ENCODE measurements around the gene HIP1. TPM values are rescaled to one million over a fixed set of nuclear protein-coding genes. Genes with fewer than 3 reads are reported as not detected.

Gene HIP1
- total RNA-seq, 1 donor from 2014 or later = 11.8 TPM

GRCh38 chr7:75669579-75669978 is 69.2 kb downstream of the HIP1 start:
- DNase-seq = no peak

GRCh38 chr7:75667938-75668337 is 70.8 kb downstream of the HIP1 start:
- DNase-seq = no peak

GRCh38 chr7:75663302-75663907 is 75.3 kb downstream of the HIP1 start:
- no peak for DNase-seq

- no peak for DNase-seq
Observed at GRCh38 chr7:75662579-75663301, 76.0 kb downstream of the HIP1 start.

GRCh38 chr7:75660566-75661215 is 78.0 kb downstream of the HIP1 start:
- DNase-seq = no peak

GRCh38 chr7:75658802-75659201 is 79.9 kb downstream of the HIP1 start:
- no peak for DNase-seq

GRCh38 chr7:75658369-75658768 is 80.4 kb downstream of the HIP1 start:
- DNase-seq = no peak

- no peak for DNase-seq
Observed at GRCh38 chr7:75657866-75658265, 80.9 kb downstream of the HIP1 start.

- DNase-seq = no peak
Observed at GRCh38 chr7:75656740-75657139, 82.0 kb downstream of the HIP1 start.

GRCh38 chr7:75655536-75655935 is 83.2 kb downstream of the HIP1 start:
- no peak for DNase-seq

GRCh38 chr7:75654855-75655254 is 83.9 kb downstream of the HIP1 start:
- no peak for DNase-seq

- no peak for DNase-seq
Observed at GRCh38 chr7:75653651-75654050, 85.1 kb downstream of the HIP1 start.

GRCh38 chr7:75652788-75653187 is 86.0 kb downstream of the HIP1 start:
- DNase-seq = no peak

GRCh38 chr7:75650681-75651080 is 88.1 kb downstream of the HIP1 start:
- DNase-seq = no peak

- no peak for DNase-seq
Observed at GRCh38 chr7:75650062-75650461, 88.7 kb downstream of the HIP1 start.

GRCh38 chr7:75649462-75649861 is 89.3 kb downstream of the HIP1 start:
- DNase-seq = peak; percentile 4

GRCh38 chr7:75647709-75648438 is 90.9 kb downstream of the HIP1 start:
- DNase-seq = no peak

- DNase-seq = no peak
Observed at GRCh38 chr7:75646571-75647102, 92.1 kb downstream of the HIP1 start.

- no peak for DNase-seq
Observed at GRCh38 chr7:75645570-75645969, 93.2 kb downstream of the HIP1 start.

- no peak for DNase-seq
Observed at GRCh38 chr7:75644589-75644988, 94.2 kb downstream of the HIP1 start.

GRCh38 chr7:75642810-75643486 is 95.8 kb downstream of the HIP1 start:
- no peak for DNase-seq

- no peak for DNase-seq
Observed at GRCh38 chr7:75640201-75640600, 98.5 kb downstream of the HIP1 start.

Data from skin of body (tissue), 2 donors.